ENCODE results near the gene OXLD1. TPM values are rescaled to one million over a fixed set of nuclear protein-coding genes. Genes with fewer than 3 reads are reported as not detected.

Gene OXLD1
- total RNA-seq, 1 experiment from 2014 or later = 75.9 TPM

DNA sequence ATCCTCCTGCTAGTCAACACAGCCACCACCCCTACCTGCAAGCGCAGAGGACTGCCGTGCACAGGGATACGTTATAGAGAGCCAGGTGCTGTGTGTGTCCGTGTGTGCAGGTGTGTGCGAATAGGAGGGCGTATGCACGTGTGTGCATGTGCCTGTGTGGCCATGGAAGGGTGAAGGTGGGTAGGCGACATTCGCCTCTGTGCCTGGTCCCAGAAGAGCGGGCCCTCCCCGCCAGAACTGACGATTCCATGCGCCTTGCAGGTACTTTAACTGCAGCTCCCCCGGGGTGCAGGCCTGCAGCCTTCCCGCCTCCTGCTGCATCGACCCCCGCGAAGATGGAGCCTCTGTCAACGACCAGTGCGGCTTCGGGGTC, 18.8 kb downstream of the OXLD1 start:
- Histone ChIP-seq H3K79me2 (ENCODE audit: insufficient read depth, low read length) (no peaks in the 10 kb centered on the region), H3K4me3 (replicated peaks in 1 of 2; ENCODE audit: low read depth in 1 of 2, low read length in 2 of 2) (no peak overlapping the region), H3K4me1 (ENCODE audit: control insufficient read depth in 1 of 2, insufficient read depth in 2 of 2, low read length in 2 of 2) (peaks cover 7 to 14% of the 10 kb centered on the region in 2 experiments; a peak in 3 of 4 replicates), H3K9ac (ENCODE audit: low read length) (no peak overlapping the region), H3K27ac (ENCODE audit: low read depth, low read length) (no peak overlapping the region), H3K36me3 (ENCODE audit: control insufficient read depth in 1 of 2, insufficient read depth in 2 of 2, low read length in 2 of 2) (no peaks in the 10 kb centered on the region), H4K20me1 (ENCODE audit: insufficient read depth) (no peaks in the 10 kb centered on the region), H2AFZ (ENCODE audit: low read depth, low read length, poor library complexity, severe bottlenecking) (no peak overlapping the region), H3K9me2 (ENCODE audit: insufficient read depth) (no peaks in the 10 kb centered on the region), H3K27me3 (ENCODE audit: insufficient read depth, low read length) (no peaks in the 10 kb centered on the region), H3K9me3 (ENCODE audit: control insufficient read depth in 1 of 2, insufficient read depth in 1 of 2, low read depth in 1 of 2, low read length in 2 of 2) (peaks cover 0 to 5% of the 10 kb centered on the region in 2 experiments; a peak in 1 of 4 replicates), H3K4me2 (ENCODE audit: low read length) (no peak overlapping the region)
- intact Hi-C loops (cut with micrococcal nuclease) = no loop called here
- no TSS peak for BruUV-seq (replicated peaks)
- POLR2A ChIA-PET = no interaction called here
- RAD21 ChIA-PET (ENCODE audit: low non-redundant PET in 1 of 2, low total read pairs in 2 of 2, uncharacterized antibody in 2 of 2, unreplicated experiment in 2 of 2) = no interaction called here
- no peak for DNase-seq (ENCODE audit: low read depth, low spot score)
- CTCF ChIA-PET = no interaction called here
- TF ChIP-seq TCF7L2 (IDR thresholded peaks at IDR 0.05; ENCODE audit: borderline replicate concordance, extremely low read depth, insufficient read depth, insufficient read length) = no peak
- TF ChIP-seq CEBPB (IDR thresholded peaks at IDR 0.05; ENCODE audit: low read depth) = no peak
- TF ChIP-seq, protein P1, sequence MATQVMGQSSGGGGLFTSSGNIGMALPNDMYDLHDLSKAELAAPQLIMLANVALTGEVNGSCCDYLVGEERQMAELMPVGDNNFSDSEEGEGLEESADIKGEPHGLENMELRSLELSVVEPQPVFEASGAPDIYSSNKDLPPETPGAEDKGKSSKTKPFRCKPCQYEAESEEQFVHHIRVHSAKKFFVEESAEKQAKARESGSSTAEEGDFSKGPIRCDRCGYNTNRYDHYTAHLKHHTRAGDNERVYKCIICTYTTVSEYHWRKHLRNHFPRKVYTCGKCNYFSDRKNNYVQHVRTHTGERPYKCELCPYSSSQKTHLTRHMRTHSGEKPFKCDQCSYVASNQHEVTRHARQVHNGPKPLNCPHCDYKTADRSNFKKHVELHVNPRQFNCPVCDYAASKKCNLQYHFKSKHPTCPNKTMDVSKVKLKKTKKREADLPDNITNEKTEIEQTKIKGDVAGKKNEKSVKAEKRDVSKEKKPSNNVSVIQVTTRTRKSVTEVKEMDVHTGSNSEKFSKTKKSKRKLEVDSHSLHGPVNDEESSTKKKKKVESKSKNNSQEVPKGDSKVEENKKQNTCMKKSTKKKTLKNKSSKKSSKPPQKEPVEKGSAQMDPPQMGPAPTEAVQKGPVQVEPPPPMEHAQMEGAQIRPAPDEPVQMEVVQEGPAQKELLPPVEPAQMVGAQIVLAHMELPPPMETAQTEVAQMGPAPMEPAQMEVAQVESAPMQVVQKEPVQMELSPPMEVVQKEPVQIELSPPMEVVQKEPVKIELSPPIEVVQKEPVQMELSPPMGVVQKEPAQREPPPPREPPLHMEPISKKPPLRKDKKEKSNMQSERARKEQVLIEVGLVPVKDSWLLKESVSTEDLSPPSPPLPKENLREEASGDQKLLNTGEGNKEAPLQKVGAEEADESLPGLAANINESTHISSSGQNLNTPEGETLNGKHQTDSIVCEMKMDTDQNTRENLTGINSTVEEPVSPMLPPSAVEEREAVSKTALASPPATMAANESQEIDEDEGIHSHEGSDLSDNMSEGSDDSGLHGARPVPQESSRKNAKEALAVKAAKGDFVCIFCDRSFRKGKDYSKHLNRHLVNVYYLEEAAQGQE (IDR thresholded peaks at IDR 0.05; ENCODE audit: low read depth) = no peak
- TF ChIP-seq YY1 (IDR thresholded peaks at IDR 0.05; ENCODE audit: extremely low read depth, insufficient replicate concordance, low read depth, low read length) = no peak
- no peak for TF ChIP-seq EGR1 (IDR thresholded peaks at IDR 0.05; ENCODE audit: low read depth)
- TF ChIP-seq SP1 (IDR thresholded peaks at IDR 0.05; ENCODE audit: low read depth) = no peak
- no peak for TF ChIP-seq ELF1 (IDR thresholded peaks at IDR 0.05; ENCODE audit: borderline replicate concordance, low read depth)
- no peak for TF ChIP-seq ZNF274 (IDR thresholded peaks at IDR 0.05; ENCODE audit: low read depth, low read length)
- no peak for TF ChIP-seq EZH2phosphoT487 (IDR thresholded peaks at IDR 0.05; ENCODE audit: borderline replicate concordance)
- no peak for TF ChIP-seq CBX3 (IDR thresholded peaks at IDR 0.05; ENCODE audit: low read depth)
- TF ChIP-seq, protein P2, sequence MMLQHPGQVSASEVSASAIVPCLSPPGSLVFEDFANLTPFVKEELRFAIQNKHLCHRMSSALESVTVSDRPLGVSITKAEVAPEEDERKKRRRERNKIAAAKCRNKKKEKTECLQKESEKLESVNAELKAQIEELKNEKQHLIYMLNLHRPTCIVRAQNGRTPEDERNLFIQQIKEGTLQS (IDR thresholded peaks at IDR 0.05) = no peak
- ATAC-seq = no peak

All from HCT116 (cell line).